Fibroblast of lung (primary cell): ENCODE measurements around the gene ACTRT2.

ENCODE experiments used
- CTCF ChIP-seq, 2 donors: IDR thresholded peaks in 1 of 2; conservative IDR thresholded peaks in 1 of 2; 1 replicate in 1 of 2; 2 replicates in 1 of 2; pipeline ENCODE4 v1.5.1; 2011 to 2012; ENCODE audit warnings: low read length in 2 of 2, control low read depth in 1 of 2, inconsistent platforms in 1 of 2, low read depth in 1 of 2, mild to moderate bottlenecking in 1 of 2
- EZH2 ChIP-seq: IDR thresholded peaks from 2 replicates; pipeline ENCODE4 v1.5.1; 2012; ENCODE audit warnings: low read length, control low read depth, mild to moderate bottlenecking; ENCODE audit errors: missing control alignments

GRCh38 chr1:2971609-2972008 is 49.7 kb upstream of the ACTRT2 start:
- TF ChIP-seq CTCF (conservative IDR thresholded peaks at IDR 0.05 in 1 of 2, IDR thresholded peaks at IDR 0.05 in 1 of 2; ENCODE audit: low read depth in 1 of 2, low read length in 2 of 2) = no peak
- no peak for TF ChIP-seq EZH2
